NCI-H69 (cell line): ENCODE results near the gene FBXW7.

Experiments used
- DNase-seq: peaks from one replicate; lab custom pipeline; 2025; lab: John Stamatoyannopoulos, UW

Gene FBXW7

GRCh38 chr4:152510349-152511147, 25.3 kb downstream of the FBXW7 start:
- DNase-seq, result no peak

GRCh38 chr4:152509595-152510225, 26.2 kb downstream of the FBXW7 start:
- DNase-seq, result no peak

- no peak for DNase-seq
These were observed 27.1 kb downstream of the FBXW7 start for GRCh38 chr4:152508818-152509217.

GRCh38 chr4:152508386-152508785, 27.5 kb downstream of the FBXW7 start:
- peak; percentile 30 for DNase-seq

- DNase-seq, result no peak
These were observed 32.1 kb downstream of the FBXW7 start for GRCh38 chr4:152503653-152504290.

- no peak for DNase-seq
These were observed 33.9 kb downstream of the FBXW7 start for GRCh38 chr4:152501846-152502536.

- DNase-seq, result peak; percentile 81
These were observed 35.0 kb downstream of the FBXW7 start for GRCh38 chr4:152500800-152501434.

GRCh38 chr4:152500275-152500674, 35.6 kb downstream of the FBXW7 start:
- no peak for DNase-seq

GRCh38 chr4:152499344-152499743, 36.5 kb downstream of the FBXW7 start:
- DNase-seq, result no peak

- no peak for DNase-seq
These were observed 41.9 kb downstream of the FBXW7 start for GRCh38 chr4:152494020-152494419.

- no peak for DNase-seq
These were observed 47.6 kb downstream of the FBXW7 start for GRCh38 chr4:152488246-152488645.

- peak; percentile 18 for DNase-seq
These were observed 49.2 kb downstream of the FBXW7 start for GRCh38 chr4:152486429-152487389.

GRCh38 chr4:152485726-152486276, 50.1 kb downstream of the FBXW7 start:
- DNase-seq, result peak; percentile 43

- no peak for DNase-seq
These were observed 53.7 kb downstream of the FBXW7 start for GRCh38 chr4:152482211-152482610.

GRCh38 chr4:152480901-152481300, 55.0 kb downstream of the FBXW7 start:
- DNase-seq, result no peak

GRCh38 chr4:152480326-152480725, 55.6 kb downstream of the FBXW7 start:
- DNase-seq, result no peak

- no peak for DNase-seq
These were observed 56.4 kb downstream of the FBXW7 start for GRCh38 chr4:152479428-152480026.

GRCh38 chr4:152478461-152479237, 57.2 kb downstream of the FBXW7 start:
- no peak for DNase-seq

GRCh38 chr4:152476796-152477195, 59.1 kb downstream of the FBXW7 start:
- no peak for DNase-seq
